GM21423 (cell line): ENCODE data around the gene MOXD1.
A peak's percentile ranks its signal among the peaks of the same experiment; 100 is the strongest.

Source experiments
- ATAC-seq: cut with Tn5 transposase; IDR thresholded peaks from one replicate; pipeline ENCODE4 v1.9.1; 2021; ENCODE audit warnings: mild to moderate bottlenecking, moderate library complexity; ENCODE audit not compliant: unreplicated experiment

Gene MOXD1

GRCh38 chr6:132400555-132400882 lies 756 bp downstream of the MOXD1 start:
- ATAC-seq = no peak

GRCh38 chr6:132399376-132400074 lies 1.8 kb downstream of the MOXD1 start:
- no peak for ATAC-seq

- ATAC-seq = no peak
Observed at GRCh38 chr6:132395015-132395597, 6.2 kb downstream of the MOXD1 start.

- peak; percentile 51 for ATAC-seq
Observed at GRCh38 chr6:132392792-132393191, 8.5 kb downstream of the MOXD1 start.

GRCh38 chr6:132392270-132392646 lies 9.0 kb downstream of the MOXD1 start:
- no peak for ATAC-seq

GRCh38 chr6:132391391-132392269 lies 9.6 kb downstream of the MOXD1 start:
- no peak for ATAC-seq

GRCh38 chr6:132390451-132390850 lies 10.8 kb downstream of the MOXD1 start:
- ATAC-seq = no peak

- ATAC-seq = no peak
Observed at GRCh38 chr6:132390017-132390416, 11.3 kb downstream of the MOXD1 start.

- ATAC-seq = no peak
Observed at GRCh38 chr6:132388291-132388690, 13.0 kb downstream of the MOXD1 start.

GRCh38 chr6:132382630-132383175 lies 18.6 kb downstream of the MOXD1 start:
- ATAC-seq = no peak

- no peak for ATAC-seq
Observed at GRCh38 chr6:132381381-132381780, 19.9 kb downstream of the MOXD1 start.

- no peak for ATAC-seq
Observed at GRCh38 chr6:132380358-132381029, 20.8 kb downstream of the MOXD1 start.

- ATAC-seq = no peak
Observed at GRCh38 chr6:132369526-132369925, 31.7 kb downstream of the MOXD1 start.

GRCh38 chr6:132368916-132369481 lies 32.3 kb downstream of the MOXD1 start:
- no peak for ATAC-seq

GRCh38 chr6:132365281-132365907 lies 35.9 kb downstream of the MOXD1 start:
- ATAC-seq = peak; percentile 98

GRCh38 chr6:132364306-132365074 lies 36.8 kb downstream of the MOXD1 start:
- no peak for ATAC-seq

GRCh38 chr6:132362442-132363185 lies 38.7 kb downstream of the MOXD1 start:
- ATAC-seq = no peak

GRCh38 chr6:132361101-132361500 lies 40.2 kb downstream of the MOXD1 start:
- no peak for ATAC-seq

GRCh38 chr6:132359886-132360285 lies 41.4 kb downstream of the MOXD1 start:
- ATAC-seq = no peak
